Osteoblast (primary cell): ENCODE measurements around the gene DNAJC27. TPM values are rescaled to one million over a fixed set of nuclear protein-coding genes. Genes with fewer than 3 reads are reported as not detected.

Experiments
- DNase-seq: peaks from one replicate; pipeline ENCODE4 v3.0.0; 2011; ENCODE audit warnings: low spot score, mixed read lengths; ENCODE audit not compliant: insufficient read length; ENCODE audit errors: missing footprints
- H2AFZ ChIP-seq: 2 replicates; pipeline ENCODE4 v1.6.0; 2011; ENCODE audit warnings: mild to moderate bottlenecking, low read length
- H3K27ac ChIP-seq: 2 replicates; pipeline ENCODE4 v1.5.1; 2011; ENCODE audit warnings: mild to moderate bottlenecking, low read depth, low read length, moderate library complexity
- H3K27me3 ChIP-seq: 2 replicates; pipeline ENCODE4 v1.6.0; 2012; ENCODE audit warnings: mild to moderate bottlenecking, control low read depth, inconsistent platforms, low read length, moderate library complexity; ENCODE audit not compliant: insufficient read depth
- H3K36me3 ChIP-seq: 2 replicates; pipeline ENCODE4 v1.5.1; 2011; ENCODE audit warnings: mild to moderate bottlenecking, low read length, control low read depth, moderate library complexity; ENCODE audit not compliant: insufficient read depth
- H3K4me1 ChIP-seq: 2 replicates; pipeline ENCODE4 v1.5.1; 2011; ENCODE audit warnings: mild to moderate bottlenecking, low read length, control low read depth, moderate library complexity; ENCODE audit not compliant: insufficient read depth
- H3K4me2 ChIP-seq: 2 replicates; pipeline ENCODE4 v1.6.0; 2011; ENCODE audit warnings: mild to moderate bottlenecking, low read length; ENCODE audit not compliant: insufficient read depth
- H3K4me3 ChIP-seq: fragments of 200-600 bp; sonication (generic); 3 replicates; pipeline ENCODE4 v1.5.1; 2012; ENCODE audit warnings: mild to moderate bottlenecking, low read length, inconsistent platforms; ENCODE audit not compliant: insufficient read depth
- H3K79me2 ChIP-seq: 2 replicates; pipeline ENCODE4 v1.6.0; 2012; ENCODE audit warnings: mild to moderate bottlenecking, low read length, control low read depth, inconsistent platforms; ENCODE audit not compliant: insufficient read depth
- H3K9me3 ChIP-seq: 2 replicates; pipeline ENCODE4 v1.5.1; 2011; ENCODE audit warnings: low read depth, low read length, control low read depth
- H4K20me1 ChIP-seq: 2 replicates; pipeline ENCODE4 v1.6.0; 2012; ENCODE audit warnings: mild to moderate bottlenecking, low read length, control low read depth; ENCODE audit not compliant: insufficient read depth
- total RNA-seq: library from RNA; depleted of rRNA; stranded (reverse); fragments of >200 nt; gene quantifications from 2 replicates; pipeline ENCODE4 v1.2.3, GENCODE V29; 2012
- TF ChIP-seq, protein P1 (sequence below): IDR thresholded peaks from 2 replicates; pipeline ENCODE4 v1.5.1; 2011; ENCODE audit warnings: mild to moderate bottlenecking, low read depth, low read length, moderate library complexity; ENCODE audit errors: extremely low read depth

Gene DNAJC27
- total RNA-seq, 1 donor = 8.7 TPM

GRCh38 chr2:25009954-25010353 is 38.2 kb upstream of the DNAJC27 start:
- H3K79me2 ChIP-seq = no peaks in the 10 kb centered on the region
- H3K4me1 ChIP-seq = no peaks in the 10 kb centered on the region
- H4K20me1 ChIP-seq = no peaks in the 10 kb centered on the region
- H3K27me3 ChIP-seq = no peaks in the 10 kb centered on the region
- DNase-seq = no peak
- H3K4me3 ChIP-seq = no peak overlapping the region
- peak overlapping the region; percentile 2 for H2AFZ ChIP-seq
- no peak overlapping the region for H3K27ac ChIP-seq
- no peaks in the 10 kb centered on the region for H3K9me3 ChIP-seq
- no peaks in the 10 kb centered on the region for H3K36me3 ChIP-seq
- TF ChIP-seq, protein P1, sequence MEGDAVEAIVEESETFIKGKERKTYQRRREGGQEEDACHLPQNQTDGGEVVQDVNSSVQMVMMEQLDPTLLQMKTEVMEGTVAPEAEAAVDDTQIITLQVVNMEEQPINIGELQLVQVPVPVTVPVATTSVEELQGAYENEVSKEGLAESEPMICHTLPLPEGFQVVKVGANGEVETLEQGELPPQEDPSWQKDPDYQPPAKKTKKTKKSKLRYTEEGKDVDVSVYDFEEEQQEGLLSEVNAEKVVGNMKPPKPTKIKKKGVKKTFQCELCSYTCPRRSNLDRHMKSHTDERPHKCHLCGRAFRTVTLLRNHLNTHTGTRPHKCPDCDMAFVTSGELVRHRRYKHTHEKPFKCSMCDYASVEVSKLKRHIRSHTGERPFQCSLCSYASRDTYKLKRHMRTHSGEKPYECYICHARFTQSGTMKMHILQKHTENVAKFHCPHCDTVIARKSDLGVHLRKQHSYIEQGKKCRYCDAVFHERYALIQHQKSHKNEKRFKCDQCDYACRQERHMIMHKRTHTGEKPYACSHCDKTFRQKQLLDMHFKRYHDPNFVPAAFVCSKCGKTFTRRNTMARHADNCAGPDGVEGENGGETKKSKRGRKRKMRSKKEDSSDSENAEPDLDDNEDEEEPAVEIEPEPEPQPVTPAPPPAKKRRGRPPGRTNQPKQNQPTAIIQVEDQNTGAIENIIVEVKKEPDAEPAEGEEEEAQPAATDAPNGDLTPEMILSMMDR = no peak
- H3K4me2 ChIP-seq = no peak overlapping the region

GRCh38 chr2:25002066-25002465 is 30.3 kb upstream of the DNAJC27 start:
- no peaks in the 10 kb centered on the region for H3K79me2 ChIP-seq
- no peaks in the 10 kb centered on the region for H3K9me3 ChIP-seq
- no peaks in the 10 kb centered on the region for H3K27me3 ChIP-seq
- H3K4me2 ChIP-seq = no peak overlapping the region
- peaks cover 16% of the 10 kb centered on the region for H3K4me1 ChIP-seq
- H3K4me3 ChIP-seq = no peak overlapping the region
- TF ChIP-seq, protein P1 = no peak
- H2AFZ ChIP-seq = no peak overlapping the region
- DNase-seq = no peak
- H3K27ac ChIP-seq = no peak overlapping the region
- H3K36me3 ChIP-seq = no peaks in the 10 kb centered on the region
- H4K20me1 ChIP-seq = no peaks in the 10 kb centered on the region

DNA sequence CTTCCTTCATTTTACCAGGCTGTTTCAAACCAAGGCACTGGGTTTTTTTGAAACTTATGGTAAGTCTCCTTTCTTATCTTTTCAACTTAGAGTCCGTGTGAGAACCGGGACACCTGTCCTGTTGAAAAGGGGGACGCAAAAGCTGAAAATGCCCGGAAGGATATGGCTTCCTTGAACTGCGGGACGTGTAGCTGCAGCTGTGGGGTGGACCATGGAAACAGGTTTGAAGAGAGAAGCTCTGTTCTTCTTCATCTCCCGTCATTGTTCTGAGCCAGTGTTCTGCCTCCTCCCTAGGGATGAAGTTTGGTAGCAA is 29.5 kb upstream of the DNAJC27 start:
- Histone ChIP-seq H3K4me1 (peaks cover 23% of the 10 kb centered on the region), H3K36me3 (no peaks in the 10 kb centered on the region), H3K27me3 (no peaks in the 10 kb centered on the region), H3K4me3 (no peak overlapping the region), H2AFZ (no peak overlapping the region), H3K4me2 (no peak overlapping the region), H3K9me3 (no peaks in the 10 kb centered on the region), H3K27ac (no peak overlapping the region), H3K79me2 (no peaks in the 10 kb centered on the region), H4K20me1 (no peaks in the 10 kb centered on the region)
- DNase-seq = no peak
- TF ChIP-seq, protein P1 = no peak

DNA sequence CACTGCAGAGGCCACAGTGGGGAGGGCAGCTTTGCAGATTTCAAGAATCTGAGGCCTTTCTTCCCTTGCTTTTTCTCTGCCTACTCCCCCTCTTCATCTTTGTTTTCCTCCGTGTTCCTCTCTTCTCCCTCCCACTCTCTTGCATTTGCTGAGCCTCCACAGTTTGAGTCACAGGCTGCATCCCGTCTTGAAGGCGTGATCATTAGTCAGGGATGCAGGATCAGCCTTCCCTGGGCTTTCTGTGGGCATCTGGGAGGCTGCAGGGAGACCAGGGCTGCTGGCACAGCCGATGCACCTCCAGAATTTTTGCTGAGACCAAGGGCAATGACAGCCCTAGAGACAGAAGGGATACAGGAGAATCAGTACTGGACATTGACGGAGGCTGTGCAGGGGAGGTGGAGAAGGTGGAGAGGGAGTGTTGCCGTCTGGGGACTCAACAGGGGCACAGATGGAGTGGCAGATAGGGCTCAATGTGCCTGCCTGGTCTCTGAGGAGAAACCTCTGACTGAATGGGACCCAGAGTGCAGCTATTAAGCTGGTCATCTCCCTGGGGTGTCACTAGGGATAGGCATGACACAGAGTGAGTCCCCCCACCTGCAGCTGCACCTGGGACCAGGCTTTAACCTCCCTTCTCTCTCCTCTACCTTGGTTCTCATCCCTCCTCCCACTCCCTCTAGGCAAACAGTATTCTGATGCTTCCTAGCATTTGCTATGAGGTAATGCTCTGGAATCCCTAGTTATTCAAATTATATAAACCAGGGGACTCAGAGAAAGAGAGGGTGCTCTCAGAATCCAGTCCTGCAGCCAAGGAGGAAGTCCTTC is 29.0 kb upstream of the DNAJC27 start:
- H3K27ac ChIP-seq = peak overlapping the region; percentile 24
- peaks cover 23% of the 10 kb centered on the region for H3K4me1 ChIP-seq
- H3K79me2 ChIP-seq = no peaks in the 10 kb centered on the region
- no peaks in the 10 kb centered on the region for H3K36me3 ChIP-seq
- TF ChIP-seq, protein P1 = no peak
- H4K20me1 ChIP-seq = no peaks in the 10 kb centered on the region
- H3K27me3 ChIP-seq = no peaks in the 10 kb centered on the region
- H3K9me3 ChIP-seq = no peaks in the 10 kb centered on the region
- H3K4me2 ChIP-seq = peak overlapping the region; percentile 60
- H2AFZ ChIP-seq = peak overlapping the region; percentile 40
- peak overlapping the region; percentile 6 for H3K4me3 ChIP-seq
- no peak for DNase-seq
